ENCODE results near the gene HEATR1. TPM values are rescaled to one million over a fixed set of nuclear protein-coding genes. Genes with fewer than 3 reads are reported as not detected.

HEATR1 gene
- total and polyA plus RNA-seq, 2 donors (not counting 1 experiment from before 2014, with no cell fraction given): 6.1 to 50.6 TPM

GRCh38 chr1:236615399-236616148 is 11.3 kb upstream of the HEATR1 start:
- Mint-ChIP-seq H3K4me1 (no peaks in the 10 kb centered on the region), H3K27ac (no peak overlapping the region), H3K9me3 (ENCODE audit: insufficient read depth) (no peaks in the 10 kb centered on the region), H3K4me3 (no peak overlapping the region), H3K27me3 (peaks cover 47% of the 10 kb centered on the region)
- 93% methylated on average over 5 of the region's 12 CpGs for WGBS (ENCODE audit: insufficient coverage)
- H3K4me2 ChIP-seq (replicated peaks; ENCODE audit: low read depth, low read length, poor library complexity, severe bottlenecking): no peak overlapping the region
- peaks cover 0 to 26% (median 4%) of the 10 kb centered on the region in 4 experiments for H3K27me3 ChIP-seq (replicated peaks in 1 of 4; ENCODE audit: control extremely low read depth in 1 of 4, control insufficient read depth in 3 of 4, insufficient read depth in 4 of 4, low read length in 3 of 4)
- no peak for ATAC-seq (ENCODE audit: low read depth)
- H2AFZ ChIP-seq (ENCODE audit: insufficient read depth, low read depth, low read length, poor library complexity, severe bottlenecking): no peak overlapping the region
- no peaks in the 10 kb centered on the region for H3K79me2 ChIP-seq (ENCODE audit: control insufficient read depth, insufficient read depth, low read length)
- H3K27ac ChIP-seq (ENCODE audit: low read length in 2 of 2): no peak overlapping the region
- no peak for DNase-seq
- peaks cover 0 to 2% (median 0%) of the 10 kb centered on the region in 3 donors for H3K9me3 ChIP-seq (ENCODE audit: control extremely low read depth in 1 of 3, control insufficient read depth in 2 of 3, insufficient read depth in 1 of 3, low read length in 2 of 3)
- H3K4me1 ChIP-seq (ENCODE audit: control insufficient read depth in 2 of 2, insufficient read depth in 2 of 2, low read length in 2 of 2): no peaks in the 10 kb centered on the region
- H3K9ac ChIP-seq (ENCODE audit: low read length): no peak overlapping the region
- TF ChIP-seq CTCF (IDR thresholded peaks at IDR 0.05): no peak
- no peak for TF ChIP-seq EZH2 (IDR thresholded peaks at IDR 0.05; ENCODE audit: borderline replicate concordance, insufficient read depth, low read depth, low read length, poor library complexity, severe bottlenecking)
- no peaks in the 10 kb centered on the region for H4K20me1 ChIP-seq (ENCODE audit: control insufficient read depth, insufficient read depth, low read length, poor library complexity, severe bottlenecking)
- H3K36me3 ChIP-seq (replicated peaks in 1 of 2; ENCODE audit: control extremely low read depth in 1 of 2, control insufficient read depth in 1 of 2, extremely low read depth in 1 of 2, insufficient read depth in 2 of 2, low read length in 1 of 2): no peaks in the 10 kb centered on the region
- no peak overlapping the region for H3K4me3 ChIP-seq (ENCODE audit: control extremely low read depth in 1 of 5, extremely low read depth in 1 of 5, insufficient read depth in 1 of 5, low read depth in 2 of 5, low read length in 4 of 5)
- intact Hi-C loops (cut with micrococcal nuclease): no loop called here
- POLR2A ChIA-PET: interaction anchor here (0.6 kb wide), 1 partner anchor 758 kb away, joined by 7 read pairs; no protein-coding TSS in a partner anchor
- CTCF ChIA-PET: no interaction called here

- Histone ChIP-seq H4K20me1 (ENCODE audit: control insufficient read depth, insufficient read depth, low read length, poor library complexity, severe bottlenecking) (no peaks in the 10 kb centered on the region), H3K9me3 (ENCODE audit: control extremely low read depth in 1 of 3, control insufficient read depth in 2 of 3, insufficient read depth in 1 of 3, low read length in 2 of 3) (peaks cover 0 to 2% (median 0%) of the 10 kb centered on the region in 3 donors), H3K4me1 (ENCODE audit: control insufficient read depth in 2 of 2, insufficient read depth in 2 of 2, low read length in 2 of 2) (no peaks in the 10 kb centered on the region), H2AFZ (ENCODE audit: insufficient read depth, low read depth, low read length, poor library complexity, severe bottlenecking) (no peak overlapping the region), H3K9ac (ENCODE audit: low read length) (no peak overlapping the region), H3K4me3 (ENCODE audit: control extremely low read depth in 1 of 5, extremely low read depth in 1 of 5, insufficient read depth in 1 of 5, low read depth in 2 of 5, low read length in 4 of 5) (no peak overlapping the region), H3K4me2 (replicated peaks; ENCODE audit: low read depth, low read length, poor library complexity, severe bottlenecking) (no peak overlapping the region), H3K79me2 (ENCODE audit: control insufficient read depth, insufficient read depth, low read length) (no peaks in the 10 kb centered on the region), H3K36me3 (replicated peaks in 1 of 2; ENCODE audit: control extremely low read depth in 1 of 2, control insufficient read depth in 1 of 2, extremely low read depth in 1 of 2, insufficient read depth in 2 of 2, low read length in 1 of 2) (no peaks in the 10 kb centered on the region), H3K27me3 (replicated peaks in 1 of 4; ENCODE audit: control extremely low read depth in 1 of 4, control insufficient read depth in 3 of 4, insufficient read depth in 4 of 4, low read length in 3 of 4) (peaks cover 0 to 32% (median 19%) of the 10 kb centered on the region in 4 experiments), H3K27ac (ENCODE audit: low read length in 2 of 2) (no peak overlapping the region)
- ChIA-PET CTCF (interaction anchor here (1.9 kb wide), 1 partner anchor 10 kb away, joined by 4 read pairs; no protein-coding TSS in a partner anchor), POLR2A (no interaction called here)
- Mint-ChIP-seq H3K27me3 (peaks cover 58% of the 10 kb centered on the region), H3K9me3 (ENCODE audit: insufficient read depth) (no peaks in the 10 kb centered on the region), H3K27ac (no peak overlapping the region), H3K4me3 (no peak overlapping the region), H3K4me1 (no peaks in the 10 kb centered on the region)
- WGBS (ENCODE audit: insufficient coverage): no CpG with 5 or more reads among the region's 1 CpG
- DNase-seq (no peak), ATAC-seq (ENCODE audit: low read depth) (no peak)
- TF ChIP-seq CTCF (IDR thresholded peaks at IDR 0.05): no peak
- TF ChIP-seq EZH2 (IDR thresholded peaks at IDR 0.05; ENCODE audit: borderline replicate concordance, insufficient read depth, low read depth, low read length, poor library complexity, severe bottlenecking): no peak
- intact Hi-C loops (cut with micrococcal nuclease): no loop called here
These were observed 8.0 kb upstream of the HEATR1 start for GRCh38 chr1:236612349-236612748.

Measured in B cell (primary cell).